Endometrial microvascular endothelial cells (primary cell): ENCODE measurements around the gene CACNA2D4. TPM values are rescaled to one million over a fixed set of nuclear protein-coding genes. Genes with fewer than 3 reads are reported as not detected.

Experiments used
- in situ Hi-C: cut with HindIII; loops from 2 replicates; pipeline ENCODE4 v1.10.0; 2017; ENCODE audit warnings: low sequenced_read_pairs, low pct_unique_long_range_greater_than_20kb; ENCODE audit errors: inconsistent ontology term
- total RNA-seq: library from RNA; depleted of rRNA; stranded (reverse); fragments of >200 nt; gene quantifications from one replicate; pipeline ENCODE4 v1.2.3, GENCODE V29; 2015; ENCODE audit errors: inconsistent ontology term

CACNA2D4 gene
- total RNA-seq, 1 donor from 2014 or later = not detected

- in situ Hi-C loops = no loop called here
These were observed 89.6 kb downstream of the CACNA2D4 start for GRCh38 chr12:1828856-1829255.

- in situ Hi-C loops = no loop called here
These were observed 90.3 kb downstream of the CACNA2D4 start for GRCh38 chr12:1827826-1828805.

GRCh38 chr12:1826867-1827705, 91.4 kb downstream of the CACNA2D4 start:
- in situ Hi-C loops = no loop called here

GRCh38 chr12:1826401-1826800, 92.1 kb downstream of the CACNA2D4 start:
- in situ Hi-C loops = no loop called here

- in situ Hi-C loops = no loop called here
These were observed 92.9 kb downstream of the CACNA2D4 start for GRCh38 chr12:1825382-1826102.

- in situ Hi-C loops = loop anchor here (25.0 kb wide), 1 partner anchor 114 kb away; no protein-coding TSS in a partner anchor
These were observed 95.2 kb downstream of the CACNA2D4 start for GRCh38 chr12:1823237-1823636.

- in situ Hi-C loops = loop anchor here (25.0 kb wide), 1 partner anchor 115 kb away; no protein-coding TSS in a partner anchor
These were observed 95.8 kb downstream of the CACNA2D4 start for GRCh38 chr12:1822699-1823098.

- in situ Hi-C loops = loop anchor here (25.0 kb wide), 1 partner anchor 115 kb away; no protein-coding TSS in a partner anchor
These were observed 96.6 kb downstream of the CACNA2D4 start for GRCh38 chr12:1821805-1822204.

GRCh38 chr12:1820896-1821291, 97.6 kb downstream of the CACNA2D4 start:
- in situ Hi-C loops = loop anchor here (25.0 kb wide), 1 partner anchor 116 kb away; no protein-coding TSS in a partner anchor

- in situ Hi-C loops = loop anchor here (25.0 kb wide), 1 partner anchor 117 kb away; no protein-coding TSS in a partner anchor
These were observed 98.1 kb downstream of the CACNA2D4 start, which contains the start of gene LRTM2 for GRCh38 chr12:1820191-1820895. LRTM2 (plus strand) TSS chr12:1820565; CDS start chr12:1828149, 7,584 bp downstream.

GRCh38 chr12:1819571-1819970, 98.9 kb downstream of the CACNA2D4 start:
- in situ Hi-C loops = loop anchor here (25.0 kb wide), 1 partner anchor 118 kb away; no protein-coding TSS in a partner anchor

- in situ Hi-C loops = loop anchor here (25.0 kb wide), 1 partner anchor 118 kb away; no protein-coding TSS in a partner anchor
These were observed 99.4 kb downstream of the CACNA2D4 start for GRCh38 chr12:1819050-1819449.

- in situ Hi-C loops = loop anchor here (25.0 kb wide), 1 partner anchor 119 kb away; no protein-coding TSS in a partner anchor
These were observed 100.5 kb downstream of the CACNA2D4 start for GRCh38 chr12:1817928-1818327.

- in situ Hi-C loops = loop anchor here (25.0 kb wide), 1 partner anchor 120 kb away; no protein-coding TSS in a partner anchor
These were observed 101.6 kb downstream of the CACNA2D4 start for GRCh38 chr12:1816730-1817348.

GRCh38 chr12:1815814-1816729, 102.4 kb downstream of the CACNA2D4 start:
- in situ Hi-C loops = loop anchor here (25.0 kb wide), 1 partner anchor 121 kb away; no protein-coding TSS in a partner anchor

GRCh38 chr12:1815108-1815507, 103.3 kb downstream of the CACNA2D4 start:
- in situ Hi-C loops = loop anchor here (25.0 kb wide), 1 partner anchor 122 kb away; no protein-coding TSS in a partner anchor
